H1 (cell line): ENCODE data around the gene FMOD.

ENCODE experiments used
- CTCF ChIP-seq, 3 experiments: IDR thresholded peaks; 1 replicate in 2 of 3; 2 replicates in 1 of 3; pipeline versions ENCODE4 v1.5.1 to v1.6.1; 2011; ENCODE audit warnings: low read length in 3 of 3, mild to moderate bottlenecking in 3 of 3, inconsistent platforms in 2 of 3, low read depth in 1 of 3, moderate library complexity in 1 of 3; ENCODE audit not compliant: insufficient read depth in 1 of 3; ENCODE audit errors: control extremely low read depth in 1 of 3
- E2F6 ChIP-seq: IDR thresholded peaks from 2 replicates; pipeline ENCODE4 v1.6.1; 2012; ENCODE audit warnings: inconsistent platforms
- EZH2 ChIP-seq: fragments of 200-600 bp; sonication (generic); IDR thresholded peaks from 2 replicates; pipeline ENCODE4 v1.7.1; 2012; ENCODE audit warnings: low read depth, mild to moderate bottlenecking, moderate library complexity, low read length, inconsistent platforms; ENCODE audit not compliant: severe bottlenecking

GRCh38 chr1:203362720-203363025 lies 11.8 kb upstream of the FMOD start:
- TF ChIP-seq EZH2 (no peak), CTCF (IDR thresholded peaks at IDR 0.05; ENCODE audit: control extremely low read depth in 1 of 3, insufficient read depth in 1 of 3, low read depth in 1 of 3, low read length in 3 of 3) (no peak), E2F6 (no peak)
